ENCODE measurements around the gene HIRIP3.
"Not testable (repeated sequence)": the region's sequence is repeated elsewhere in the genome, so short reads cannot be mapped to it uniquely, and the experiment has no call there.

HIRIP3 gene, protein sequence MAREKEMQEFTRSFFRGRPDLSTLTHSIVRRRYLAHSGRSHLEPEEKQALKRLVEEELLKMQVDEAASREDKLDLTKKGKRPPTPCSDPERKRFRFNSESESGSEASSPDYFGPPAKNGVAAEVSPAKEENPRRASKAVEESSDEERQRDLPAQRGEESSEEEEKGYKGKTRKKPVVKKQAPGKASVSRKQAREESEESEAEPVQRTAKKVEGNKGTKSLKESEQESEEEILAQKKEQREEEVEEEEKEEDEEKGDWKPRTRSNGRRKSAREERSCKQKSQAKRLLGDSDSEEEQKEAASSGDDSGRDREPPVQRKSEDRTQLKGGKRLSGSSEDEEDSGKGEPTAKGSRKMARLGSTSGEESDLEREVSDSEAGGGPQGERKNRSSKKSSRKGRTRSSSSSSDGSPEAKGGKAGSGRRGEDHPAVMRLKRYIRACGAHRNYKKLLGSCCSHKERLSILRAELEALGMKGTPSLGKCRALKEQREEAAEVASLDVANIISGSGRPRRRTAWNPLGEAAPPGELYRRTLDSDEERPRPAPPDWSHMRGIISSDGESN

DNA sequence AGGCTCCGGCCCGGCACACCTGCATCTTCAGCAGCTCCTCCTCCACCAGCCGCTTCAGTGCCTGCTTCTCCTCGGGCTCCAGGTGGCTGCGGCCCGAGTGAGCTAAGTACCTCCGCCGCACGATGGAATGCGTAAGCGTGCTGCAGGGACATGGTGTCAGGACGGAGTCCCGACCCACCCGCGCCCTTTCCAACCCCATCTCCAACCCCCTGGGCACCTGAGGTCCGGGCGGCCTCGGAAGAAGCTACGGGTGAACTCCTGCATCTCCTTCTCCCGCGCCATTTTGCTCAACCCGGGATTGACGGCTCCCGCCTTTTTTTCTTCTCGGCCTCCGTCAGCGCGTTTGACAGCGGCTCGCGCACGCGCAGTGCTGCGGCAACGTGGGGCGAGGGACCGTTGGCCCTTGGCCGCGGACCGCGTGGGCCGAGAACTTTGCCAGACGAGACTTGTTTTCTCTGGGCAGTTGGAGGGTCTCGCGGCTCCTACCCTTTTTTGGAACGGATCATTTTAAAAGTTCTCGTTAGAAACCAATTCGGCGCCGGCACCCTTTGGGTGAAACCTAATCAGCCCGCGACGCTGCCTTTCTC is at the start of gene HIRIP3:
Gene HIRIP3, minus strand, starts transcription at position 294 of the 587 bp plus-strand sequence. Its CDS starts 12 bp downstream, at position 282.
- peak; percentile 79 for DNase-seq (ENCODE audit: low read depth)
- H3K4me3 ChIP-seq (ENCODE audit: low read depth, low read length), result peak within 1 kb of the TSS; percentile 87
- TF ChIP-seq, protein P1, sequence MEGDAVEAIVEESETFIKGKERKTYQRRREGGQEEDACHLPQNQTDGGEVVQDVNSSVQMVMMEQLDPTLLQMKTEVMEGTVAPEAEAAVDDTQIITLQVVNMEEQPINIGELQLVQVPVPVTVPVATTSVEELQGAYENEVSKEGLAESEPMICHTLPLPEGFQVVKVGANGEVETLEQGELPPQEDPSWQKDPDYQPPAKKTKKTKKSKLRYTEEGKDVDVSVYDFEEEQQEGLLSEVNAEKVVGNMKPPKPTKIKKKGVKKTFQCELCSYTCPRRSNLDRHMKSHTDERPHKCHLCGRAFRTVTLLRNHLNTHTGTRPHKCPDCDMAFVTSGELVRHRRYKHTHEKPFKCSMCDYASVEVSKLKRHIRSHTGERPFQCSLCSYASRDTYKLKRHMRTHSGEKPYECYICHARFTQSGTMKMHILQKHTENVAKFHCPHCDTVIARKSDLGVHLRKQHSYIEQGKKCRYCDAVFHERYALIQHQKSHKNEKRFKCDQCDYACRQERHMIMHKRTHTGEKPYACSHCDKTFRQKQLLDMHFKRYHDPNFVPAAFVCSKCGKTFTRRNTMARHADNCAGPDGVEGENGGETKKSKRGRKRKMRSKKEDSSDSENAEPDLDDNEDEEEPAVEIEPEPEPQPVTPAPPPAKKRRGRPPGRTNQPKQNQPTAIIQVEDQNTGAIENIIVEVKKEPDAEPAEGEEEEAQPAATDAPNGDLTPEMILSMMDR (conservative IDR thresholded peaks at IDR 0.05; ENCODE audit: low read depth, low read length), result no peak

DNA sequence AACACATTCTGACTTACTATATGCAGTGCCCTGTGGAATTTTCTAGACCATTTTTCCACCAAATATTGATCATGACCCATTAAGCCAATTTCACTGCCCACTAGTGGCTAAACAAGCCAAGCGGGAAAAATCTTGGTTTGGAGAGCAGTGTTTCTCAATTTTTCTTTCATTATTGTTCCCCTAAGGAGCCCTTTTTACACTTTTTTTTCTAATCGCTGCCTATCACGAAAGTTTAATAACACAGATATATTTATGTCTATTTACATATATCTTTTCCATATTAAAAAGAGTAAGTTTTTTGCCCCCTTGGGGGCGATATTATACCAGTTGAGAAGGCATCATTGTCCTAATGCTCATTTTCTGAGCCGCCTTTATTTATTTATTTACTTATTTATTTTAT is 46.4 kb upstream of the HIRIP3 start:
- DNase-seq (ENCODE audit: low read depth), result peak; percentile 67
- H3K4me3 ChIP-seq (ENCODE audit: low read depth, low read length), result no peak overlapping the region
- TF ChIP-seq, protein P1 (conservative IDR thresholded peaks at IDR 0.05; ENCODE audit: low read depth, low read length), result peak; percentile 34

DNA sequence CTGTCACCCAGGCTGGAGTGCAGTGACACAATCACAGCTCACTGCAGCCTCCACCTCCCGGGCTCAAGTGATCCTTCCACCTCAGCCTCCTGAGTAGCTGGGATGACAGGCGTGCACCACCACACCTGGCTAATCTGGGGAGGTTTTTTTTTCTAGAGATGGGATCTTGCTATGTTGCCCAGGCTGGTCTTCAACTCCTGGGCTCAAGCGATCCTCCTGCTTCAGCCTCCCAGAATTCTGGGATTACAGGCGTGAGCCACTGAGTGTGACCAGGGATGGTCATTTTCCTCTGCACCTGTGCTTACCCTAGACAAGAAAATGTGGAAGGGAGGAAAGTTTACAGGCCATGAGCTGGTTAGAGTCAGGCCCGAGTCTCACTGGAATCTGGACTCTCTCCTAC is 45.3 kb upstream of the HIRIP3 start:
- not testable (repeated sequence) for DNase-seq (ENCODE audit: low read depth); H3K4me3 ChIP-seq (ENCODE audit: low read depth, low read length)

DNA sequence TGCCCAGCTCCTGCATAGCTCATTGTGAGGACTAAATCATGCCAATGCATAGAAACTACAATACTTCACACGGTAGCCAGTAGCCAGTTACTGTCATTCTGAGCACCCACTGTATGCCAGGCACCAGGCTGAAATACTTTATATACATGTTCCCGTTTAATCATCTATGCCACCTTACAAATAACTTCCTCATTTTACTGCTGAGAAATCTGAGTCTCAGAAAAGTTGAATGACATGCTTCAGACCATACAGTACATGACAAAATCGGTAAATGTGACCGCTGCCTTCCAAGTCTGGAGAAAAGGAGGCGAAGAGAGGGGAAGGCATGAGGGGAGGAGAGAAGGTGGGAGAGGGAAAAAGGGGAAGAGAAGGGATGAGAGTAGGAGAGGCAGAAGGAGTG is 44.8 kb upstream of the HIRIP3 start:
- DNase-seq (ENCODE audit: low read depth), result no peak
- no peak overlapping the region for H3K4me3 ChIP-seq (ENCODE audit: low read depth, low read length)
- TF ChIP-seq, protein P1 (conservative IDR thresholded peaks at IDR 0.05; ENCODE audit: low read depth, low read length), result no peak

DNA sequence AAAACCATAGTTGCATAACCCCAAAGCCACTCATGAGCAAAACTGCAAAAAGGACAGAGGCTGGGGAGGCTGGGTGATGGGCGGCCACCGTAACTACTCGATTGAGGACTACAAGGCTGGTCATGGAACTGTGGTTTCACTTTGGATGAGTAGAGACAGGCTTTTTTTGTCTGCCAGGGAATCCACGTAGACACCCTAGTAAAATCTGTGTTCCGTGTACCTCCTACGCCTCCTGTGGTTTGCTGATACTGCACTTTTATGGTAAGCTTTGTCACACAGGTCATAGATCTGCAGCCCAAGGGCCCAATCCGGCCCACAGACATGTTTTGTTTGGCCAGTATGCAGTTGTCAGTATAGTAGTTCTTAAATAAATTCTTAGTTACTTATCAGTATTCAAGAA is 37.9 kb upstream of the HIRIP3 start:
- no peak for DNase-seq (ENCODE audit: low read depth)
- H3K4me3 ChIP-seq (ENCODE audit: low read depth, low read length), result no peak overlapping the region
- TF ChIP-seq, protein P1 (conservative IDR thresholded peaks at IDR 0.05; ENCODE audit: low read depth, low read length), result no peak

DNA sequence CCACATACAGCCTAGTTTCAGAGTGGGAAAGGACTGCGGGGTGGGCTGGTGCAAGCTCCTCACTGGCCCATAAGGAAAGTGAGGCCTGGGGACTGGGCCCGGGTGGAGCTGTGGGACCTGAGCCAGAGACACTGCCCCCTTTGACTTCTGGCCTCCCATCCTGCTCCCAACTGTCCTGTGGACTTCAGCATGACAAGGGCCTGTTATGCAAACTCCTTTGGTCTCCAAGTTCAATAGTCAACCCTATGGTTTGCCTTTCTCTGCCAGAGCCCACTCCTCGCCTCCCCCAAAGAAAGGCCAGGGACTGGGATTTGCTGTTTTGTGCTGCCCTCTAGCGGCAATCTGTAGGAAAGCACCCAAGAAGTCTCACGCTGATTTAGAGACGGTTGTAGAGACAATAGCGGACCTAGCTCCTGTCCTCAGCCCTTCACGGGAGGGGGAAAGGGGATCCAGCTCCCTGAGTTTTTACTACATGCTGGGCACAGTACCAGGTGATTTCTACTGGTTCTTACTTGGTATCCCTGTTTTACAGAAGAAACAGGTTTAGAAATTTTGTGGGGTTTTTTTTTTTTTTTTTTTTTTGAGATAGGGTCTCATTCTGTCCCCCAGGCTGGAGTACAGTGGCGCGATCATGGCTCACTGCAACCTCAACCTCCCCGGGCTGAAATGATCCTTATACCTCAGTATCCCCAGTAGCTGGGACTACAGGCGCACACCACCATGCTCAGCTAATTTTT is 36.8 kb upstream of the HIRIP3 start:
- TF ChIP-seq, protein P1 (conservative IDR thresholded peaks at IDR 0.05; ENCODE audit: low read depth, low read length), result peak; percentile 83
- DNase-seq (ENCODE audit: low read depth), result peak; percentile 81
- no peak overlapping the region for H3K4me3 ChIP-seq (ENCODE audit: low read depth, low read length)

DNA sequence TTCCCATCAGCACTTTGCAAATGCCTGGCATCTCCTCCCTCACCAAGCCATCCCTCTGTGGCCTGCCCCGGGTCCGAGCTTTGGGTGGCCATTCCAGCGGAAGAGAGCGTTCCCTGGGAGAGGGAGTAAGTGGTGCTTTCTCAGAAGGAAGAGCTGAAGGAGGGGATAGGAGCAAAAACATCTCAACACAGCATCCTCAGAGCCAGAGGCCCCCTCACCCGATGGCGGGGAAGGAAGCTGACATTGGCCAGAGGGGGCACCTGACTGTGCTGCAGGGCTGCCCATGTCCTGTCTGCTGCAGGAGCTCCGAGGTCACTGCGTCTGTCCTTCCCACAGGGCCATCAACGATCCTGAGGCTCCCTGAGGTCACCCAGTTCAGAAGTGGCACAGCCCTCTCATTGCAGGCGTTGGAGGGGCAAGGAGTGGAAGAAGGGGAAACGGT is 36.1 kb upstream of the HIRIP3 start:
- no peak for DNase-seq (ENCODE audit: low read depth)
- no peak overlapping the region for H3K4me3 ChIP-seq (ENCODE audit: low read depth, low read length)

More for the DNA sequence above, 36.1 kb upstream of the HIRIP3 start:
- TF ChIP-seq, protein P1 (conservative IDR thresholded peaks at IDR 0.05; ENCODE audit: low read depth, low read length), result no peak

Data from choroid plexus epithelial cell (primary cell).